ENCODE measurements around the gene ADCY2. TPM values are rescaled to one million over a fixed set of nuclear protein-coding genes. Genes with fewer than 3 reads are reported as not detected.

ADCY2 gene
- polyA plus RNA-seq, 1 of the 3 experiments (the other 2 are of a cell fraction), result not detected

- Histone ChIP-seq H3K4me2 (no peak overlapping the region), H3F3A (replicated peaks; ENCODE audit: insufficient read depth) (no peaks in the 10 kb centered on the region), H4K20me1 (ENCODE audit: insufficient read depth) (no peaks in the 10 kb centered on the region), H3K36me3 (replicated peaks in 1 of 2; ENCODE audit: control insufficient read depth in 1 of 2, insufficient read depth in 2 of 2, low read length in 1 of 2) (no peaks in the 10 kb centered on the region), H3K27ac (ENCODE audit: low read depth in 2 of 2, low read length in 1 of 2) (no peak overlapping the region), H3K9ac (no peak overlapping the region), H2AFZ (ENCODE audit: low read depth) (no peak overlapping the region), H3K9me3 (no peaks in the 10 kb centered on the region), H3K79me2 (ENCODE audit: insufficient read depth) (no peaks in the 10 kb centered on the region), H3K4me1 (ENCODE audit: control insufficient read depth in 1 of 2, insufficient read depth in 2 of 2, low read depth in 1 of 2, low read length in 1 of 2) (no peaks in the 10 kb centered on the region), H3K27me3 (ENCODE audit: insufficient read depth) (peaks cover 8% of the 10 kb centered on the region; the same call in 1 of the 2 replicates), H3K9me2 (no peaks in the 10 kb centered on the region), H3K4me3 (ENCODE audit: low read depth in 2 of 2, low read length in 1 of 2) (no peak overlapping the region)
- ChIA-PET POLR2A (no interaction called here), CTCF (no interaction called here)
- 18% methylated on average over 4 of the region's 4 CpGs for WGBS (ENCODE audit: low lambda C conversion rate)
- no peak for TF ChIP-seq NRF1 (IDR thresholded peaks at IDR 0.05; ENCODE audit: low read depth, low read length)
- TF ChIP-seq USF1 (IDR thresholded peaks at IDR 0.05; ENCODE audit: borderline replicate concordance, low read depth), result no peak
- no peak for TF ChIP-seq MEF2A (IDR thresholded peaks at IDR 0.05; ENCODE audit: borderline replicate concordance, low read depth)
- no peak for TF ChIP-seq RXRA (IDR thresholded peaks at IDR 0.05; ENCODE audit: borderline replicate concordance, low read depth)
- TF ChIP-seq TAF1 (IDR thresholded peaks at IDR 0.05; ENCODE audit: borderline replicate concordance, low read depth, low read length), result no peak
- no peak for TF ChIP-seq USF2 (IDR thresholded peaks at IDR 0.05; ENCODE audit: borderline replicate concordance, low read depth, low read length)
- TF ChIP-seq RCOR1 (IDR thresholded peaks at IDR 0.05; ENCODE audit: low read length), result no peak
- TF ChIP-seq REST (IDR thresholded peaks at IDR 0.05; ENCODE audit: low read depth, low read length), result no peak
- no peak for TF ChIP-seq FOXM1 (IDR thresholded peaks at IDR 0.05; ENCODE audit: low read depth)
- no peak for TF ChIP-seq EZH2phosphoT487 (IDR thresholded peaks at IDR 0.05; ENCODE audit: borderline replicate concordance, low read depth)
- TF ChIP-seq SIN3A (IDR thresholded peaks at IDR 0.05; ENCODE audit: borderline replicate concordance, low read depth, low read length), result no peak
- no peak for DNase-seq
Measured at GRCh38 chr5:7808998-7809397, 413.1 kb downstream of the ADCY2 start.

- H4K20me1 ChIP-seq (ENCODE audit: insufficient read depth), result no peaks in the 10 kb centered on the region
- H2AFZ ChIP-seq (ENCODE audit: low read depth), result no peak overlapping the region
- H3K4me3 ChIP-seq (ENCODE audit: low read depth in 2 of 2, low read length in 1 of 2), result no peak overlapping the region
- H3K27me3 ChIP-seq (ENCODE audit: insufficient read depth), result peaks cover 22% of the 10 kb centered on the region; the same call in 1 of the 2 replicates
- no peaks in the 10 kb centered on the region for H3K9me2 ChIP-seq
- 0% methylated on average over 5 of the region's 5 CpGs for WGBS (ENCODE audit: low lambda C conversion rate)
- ChIA-PET POLR2A (no interaction called here), CTCF (interaction anchor here (0.6 kb wide), 1 partner anchor 9 kb away, joined by 3 read pairs; no protein-coding TSS in a partner anchor)
- no peaks in the 10 kb centered on the region for H3F3A ChIP-seq (replicated peaks; ENCODE audit: insufficient read depth)
- TF ChIP-seq SIN3A (IDR thresholded peaks at IDR 0.05; ENCODE audit: borderline replicate concordance, low read depth, low read length) (no peak), GABPA (IDR thresholded peaks at IDR 0.05; ENCODE audit: low read depth) (no peak), ZBTB33 (IDR thresholded peaks at IDR 0.05; ENCODE audit: borderline replicate concordance, low read depth) (no peak), CHD2 (IDR thresholded peaks at IDR 0.05; ENCODE audit: low read length, partially characterized antibody) (no peak), TCF12 (IDR thresholded peaks at IDR 0.05) (no peak), RAD21 (IDR thresholded peaks at IDR 0.05; ENCODE audit: low read length) (no peak), RXRA (IDR thresholded peaks at IDR 0.05; ENCODE audit: borderline replicate concordance, low read depth) (no peak), SMC3 (IDR thresholded peaks at IDR 0.05; ENCODE audit: low read depth, low read length) (no peak), MAX (IDR thresholded peaks at IDR 0.05; ENCODE audit: low read depth) (no peak), MEF2A (IDR thresholded peaks at IDR 0.05; ENCODE audit: borderline replicate concordance, low read depth) (no peak)
- no peaks in the 10 kb centered on the region for H3K9me3 ChIP-seq
- H3K4me1 ChIP-seq (ENCODE audit: control insufficient read depth in 1 of 2, insufficient read depth in 2 of 2, low read depth in 1 of 2, low read length in 1 of 2), result no peaks in the 10 kb centered on the region; a peak in 1 of 4 replicates
- H3K4me2 ChIP-seq, result no peak overlapping the region
- H3K79me2 ChIP-seq (ENCODE audit: insufficient read depth), result no peaks in the 10 kb centered on the region
- no peak for DNase-seq
- no peak overlapping the region for H3K9ac ChIP-seq
- H3K27ac ChIP-seq (ENCODE audit: low read depth in 2 of 2, low read length in 1 of 2), result no peak overlapping the region
- no peaks in the 10 kb centered on the region for H3K36me3 ChIP-seq (replicated peaks in 1 of 2; ENCODE audit: control insufficient read depth in 1 of 2, insufficient read depth in 2 of 2, low read length in 1 of 2)
Measured at GRCh38 chr5:7811715-7812114, 415.8 kb downstream of the ADCY2 start.

All from SK-N-SH (cell line).